GM12891 (cell line): ENCODE results near the gene FDPS. TPM values are rescaled to one million over a fixed set of nuclear protein-coding genes. Genes with fewer than 3 reads are reported as not detected.
A peak's percentile ranks its signal among the peaks of the same experiment; 100 is the strongest.

Experiments
- DNase-seq: peaks from one replicate; pipeline ENCODE4 v3.0.0; 2011; ENCODE audit warnings: low spot score; ENCODE audit not compliant: insufficient read length
- FAIRE-seq: peaks from 2 replicates; lab custom pipeline; 2011; peaks lifted over from hg19 to GRCh38; lab: Jason Lieb, UNC
- PAX5 ChIP-seq: IDR thresholded peaks from 2 replicates; pipeline ENCODE4 v1.6.1; 2011; ENCODE audit warnings: low read length, moderate library complexity, mild to moderate bottlenecking; ENCODE audit not compliant: insufficient read depth, severe bottlenecking
- POLR2A ChIP-seq: IDR thresholded peaks from 2 replicates; pipeline ENCODE4 v1.6.1; 2011; ENCODE audit warnings: low read depth, low read length, control low read depth
- POLR2AphosphoS5 ChIP-seq: IDR thresholded peaks from 2 replicates; pipeline ENCODE4 v1.6.1; 2011; ENCODE audit warnings: low read depth, low read length, control low read depth
- POU2F2 ChIP-seq: IDR thresholded peaks from 2 replicates; pipeline ENCODE4 v1.6.1; 2011; ENCODE audit warnings: low read depth, mild to moderate bottlenecking, control low read depth, low read length, moderate library complexity
- SPI1 ChIP-seq: IDR thresholded peaks from 2 replicates; pipeline ENCODE4 v1.6.1; 2011; ENCODE audit warnings: low read depth, low read length, control low read depth
- TAF1 ChIP-seq: IDR thresholded peaks from 2 replicates; pipeline ENCODE4 v1.6.1; 2011; ENCODE audit warnings: low read depth, low read length, control low read depth
- polyA plus RNA-seq: library from polyadenylated mRNA; unstranded; fragments of >200 nt; gene quantifications from one replicate; pipeline ENCODE4 v1.2.1, GENCODE V29; 2012; ENCODE audit warnings: low read depth, missing spikeins, inconsistent platforms; ENCODE audit not compliant: missing spikeins

Gene FDPS
- 359 TPM for polyA plus RNA-seq

GRCh38 chr1:155308493-155309422, at the start of gene FDPS:
TSS of gene FDPS (plus strand) at chr1:155308866. CDS start at chr1:155309790, 924 bp downstream.
- TF ChIP-seq POLR2A (peak; percentile 81), POU2F2 (no peak), TAF1 (peak; percentile 71), SPI1 (no peak)
- FAIRE-seq (peak; percentile 97), DNase-seq (peak; percentile 94)

- FAIRE-seq = no peak
- TF ChIP-seq TAF1 (no peak), POLR2A (no peak), POU2F2 (no peak), SPI1 (no peak), PAX5 (no peak), POLR2AphosphoS5 (no peak)
- DNase-seq = no peak
Observed at GRCh38 chr1:155260276-155260675, 48.4 kb upstream of the FDPS start.

- no peak for TF ChIP-seq PAX5
- TF ChIP-seq POLR2AphosphoS5 = no peak
- no peak for TF ChIP-seq POU2F2
- TF ChIP-seq SPI1 = no peak
- FAIRE-seq (no peak), DNase-seq (no peak)
Observed at GRCh38 chr1:155261493-155261851, 47.2 kb upstream of the FDPS start.

GRCh38 chr1:155261852-155262673, 46.6 kb upstream of the FDPS start, which contains the start of gene SCAMP3:
TSS of gene SCAMP3 (minus strand) at chr1:155262360. CDS start at chr1:155262151, 209 bp downstream.
- TF ChIP-seq TAF1 = peak; percentile 52; the same call in 1 of the 2 replicates
- TF ChIP-seq POU2F2 = peak; percentile 63; the same call in 1 of the 2 replicates
- peak; percentile 83 for TF ChIP-seq POLR2A
- no peak for TF ChIP-seq PAX5
- TF ChIP-seq POLR2AphosphoS5 = peak; percentile 84
- peak; percentile 53 for TF ChIP-seq SPI1
- peak; percentile 95 for DNase-seq
- FAIRE-seq = peak; percentile 99

- no peak for DNase-seq
- no peak for FAIRE-seq
- TF ChIP-seq SPI1 (no peak), POLR2A (no peak), POLR2AphosphoS5 (no peak), PAX5 (no peak), TAF1 (no peak), POU2F2 (no peak)
Observed at GRCh38 chr1:155263067-155263466, 45.6 kb upstream of the FDPS start.

GRCh38 chr1:155266553-155266952, 42.1 kb upstream of the FDPS start:
- FAIRE-seq = no peak
- no peak for DNase-seq
- no peak for TF ChIP-seq TAF1
- no peak for TF ChIP-seq POLR2AphosphoS5
- no peak for TF ChIP-seq PAX5
- TF ChIP-seq POLR2A = no peak
- TF ChIP-seq SPI1 = no peak
- no peak for TF ChIP-seq POU2F2

- FAIRE-seq (no peak), DNase-seq (no peak)
- TF ChIP-seq TAF1 (no peak), POLR2AphosphoS5 (no peak), POU2F2 (no peak), POLR2A (no peak), PAX5 (no peak), SPI1 (no peak)
Observed at GRCh38 chr1:155267373-155267772, 41.3 kb upstream of the FDPS start.

GRCh38 chr1:155268630-155269029, 40.0 kb upstream of the FDPS start:
- FAIRE-seq (no peak), DNase-seq (no peak)
- TF ChIP-seq TAF1 (no peak), POLR2AphosphoS5 (no peak), PAX5 (no peak), POU2F2 (no peak), POLR2A (no peak), SPI1 (no peak)

GRCh38 chr1:155269381-155269780, 39.3 kb upstream of the FDPS start:
- no peak for TF ChIP-seq PAX5
- DNase-seq (no peak), FAIRE-seq (no peak)
